ENCODE results near the gene GPR15LG.
"Not testable (repeated sequence)": the region's sequence is repeated elsewhere in the genome, so short reads cannot be mapped to it uniquely, and the experiment has no call there.

GPR15LG gene

GRCh38 chr10:84179059-84179710 lies 5.6 kb downstream of the GPR15LG start:
- H3K9me3 ChIP-seq (ENCODE audit: insufficient read depth, low read length): no peaks in the 10 kb centered on the region
- H3K9ac ChIP-seq (ENCODE audit: low read length): no peak overlapping the region
- no peaks in the 10 kb centered on the region for H3F3A ChIP-seq (ENCODE audit: insufficient read depth)
- peak overlapping the region; percentile 29 for H2AFZ ChIP-seq (ENCODE audit: low read depth, low read length, severe bottlenecking)
- no peaks in the 10 kb centered on the region for H3K27me3 ChIP-seq (ENCODE audit: low read length)
- H4K20me1 ChIP-seq (ENCODE audit: low read depth, low read length): no peaks in the 10 kb centered on the region
- TF ChIP-seq CTCF (IDR thresholded peaks at IDR 0.05; ENCODE audit: insufficient read depth, low read length, poor library complexity, severe bottlenecking): no peak
- no peak for TF ChIP-seq EZH2phosphoT487 (conservative IDR thresholded peaks at IDR 0.05; ENCODE audit: low read length)
- H3K27ac ChIP-seq (ENCODE audit: low read depth, low read length): no peak overlapping the region
- H3K4me3 ChIP-seq (ENCODE audit: insufficient read depth, low read length, poor library complexity, severe bottlenecking): no peak overlapping the region
- H3K79me2 ChIP-seq (ENCODE audit: insufficient read depth, low read length): no peaks in the 10 kb centered on the region
- H3K4me2 ChIP-seq (ENCODE audit: low read depth, low read length, poor library complexity, severe bottlenecking): peak overlapping the region; percentile 49
- no peaks in the 10 kb centered on the region for H3K9me2 ChIP-seq (replicated peaks; ENCODE audit: insufficient read depth, low read length)
- H3K36me3 ChIP-seq (ENCODE audit: low read length): no peaks in the 10 kb centered on the region

GRCh38 chr10:84180386-84180785 lies 6.8 kb downstream of the GPR15LG start:
- not testable (repeated sequence) for H3K4me3 ChIP-seq (ENCODE audit: insufficient read depth, low read length, poor library complexity, severe bottlenecking); H3K9me2 ChIP-seq (replicated peaks; ENCODE audit: insufficient read depth, low read length); H3K79me2 ChIP-seq (ENCODE audit: insufficient read depth, low read length); H3K9me3 ChIP-seq (ENCODE audit: insufficient read depth, low read length); H3K4me2 ChIP-seq (ENCODE audit: low read depth, low read length, poor library complexity, severe bottlenecking); H2AFZ ChIP-seq (ENCODE audit: low read depth, low read length, severe bottlenecking); H3K36me3 ChIP-seq (ENCODE audit: low read length); H3F3A ChIP-seq (ENCODE audit: insufficient read depth); H4K20me1 ChIP-seq (ENCODE audit: low read depth, low read length); H3K27ac ChIP-seq (ENCODE audit: low read depth, low read length); H3K27me3 ChIP-seq (ENCODE audit: low read length); H3K9ac ChIP-seq (ENCODE audit: low read length)

GRCh38 chr10:84181631-84182030 lies 8.0 kb downstream of the GPR15LG start:
- no peak overlapping the region for H2AFZ ChIP-seq (ENCODE audit: low read depth, low read length, severe bottlenecking)
- H3K27me3 ChIP-seq (ENCODE audit: low read length): no peaks in the 10 kb centered on the region
- H3K79me2 ChIP-seq (ENCODE audit: insufficient read depth, low read length): no peaks in the 10 kb centered on the region
- no peak overlapping the region for H3K27ac ChIP-seq (ENCODE audit: low read depth, low read length)
- TF ChIP-seq CTCF (IDR thresholded peaks at IDR 0.05; ENCODE audit: insufficient read depth, low read length, poor library complexity, severe bottlenecking) (no peak), EZH2phosphoT487 (conservative IDR thresholded peaks at IDR 0.05; ENCODE audit: low read length) (no peak)
- H3K9me2 ChIP-seq (replicated peaks; ENCODE audit: insufficient read depth, low read length): no peaks in the 10 kb centered on the region
- H3K36me3 ChIP-seq (ENCODE audit: low read length): no peaks in the 10 kb centered on the region
- H3K9ac ChIP-seq (ENCODE audit: low read length): no peak overlapping the region
- no peaks in the 10 kb centered on the region for H4K20me1 ChIP-seq (ENCODE audit: low read depth, low read length)
- no peaks in the 10 kb centered on the region for H3K9me3 ChIP-seq (ENCODE audit: insufficient read depth, low read length)
- no peaks in the 10 kb centered on the region for H3F3A ChIP-seq (ENCODE audit: insufficient read depth)
- no peak overlapping the region for H3K4me3 ChIP-seq (ENCODE audit: insufficient read depth, low read length, poor library complexity, severe bottlenecking)
- no peak overlapping the region for H3K4me2 ChIP-seq (ENCODE audit: low read depth, low read length, poor library complexity, severe bottlenecking)

- TF ChIP-seq EZH2phosphoT487 (conservative IDR thresholded peaks at IDR 0.05; ENCODE audit: low read length) (no peak), CTCF (IDR thresholded peaks at IDR 0.05; ENCODE audit: insufficient read depth, low read length, poor library complexity, severe bottlenecking) (no peak)
- Histone ChIP-seq H3K9me3 (ENCODE audit: insufficient read depth, low read length) (no peaks in the 10 kb centered on the region), H3K27me3 (ENCODE audit: low read length) (no peaks in the 10 kb centered on the region), H2AFZ (ENCODE audit: low read depth, low read length, severe bottlenecking) (no peak overlapping the region), H3K36me3 (ENCODE audit: low read length) (no peaks in the 10 kb centered on the region), H4K20me1 (ENCODE audit: low read depth, low read length) (no peaks in the 10 kb centered on the region), H3K4me2 (ENCODE audit: low read depth, low read length, poor library complexity, severe bottlenecking) (no peak overlapping the region), H3K9me2 (replicated peaks; ENCODE audit: insufficient read depth, low read length) (no peaks in the 10 kb centered on the region), H3K4me3 (ENCODE audit: insufficient read depth, low read length, poor library complexity, severe bottlenecking) (no peak overlapping the region), H3K79me2 (ENCODE audit: insufficient read depth, low read length) (no peaks in the 10 kb centered on the region), H3K9ac (ENCODE audit: low read length) (no peak overlapping the region), H3K27ac (ENCODE audit: low read depth, low read length) (no peak overlapping the region), H3F3A (ENCODE audit: insufficient read depth) (no peaks in the 10 kb centered on the region)
Measured at GRCh38 chr10:84184517-84184916, 10.9 kb downstream of the GPR15LG start.

All from SU-DHL-6 (cell line).